Testis (tissue), 3 donors: Measurements from ENCODE around the gene IL25. TPM values are rescaled to one million over a fixed set of nuclear protein-coding genes. Genes with fewer than 3 reads are reported as not detected.

Experiments
- DNase-seq: peaks from one replicate; pipeline ENCODE4 v3.0.0-alpha.2; 2019
- H3K27ac ChIP-seq, 2 donors: fragments of 200-600 bp; sonication (generic); one replicate each; pipeline ENCODE4 v1.5.1; 2019
- H3K27me3 ChIP-seq: fragments of 200-600 bp; sonication (generic); one replicate; pipeline ENCODE4 v1.5.1; 2019
- H3K36me3 ChIP-seq: fragments of 200-600 bp; sonication (generic); one replicate; pipeline ENCODE4 v1.5.1; 2017; ENCODE audit warnings: low read depth; ENCODE audit errors: missing control alignments
- H3K4me1 ChIP-seq: fragments of 200-600 bp; sonication (generic); one replicate; pipeline ENCODE4 v1.5.1; 2019
- H3K4me3 ChIP-seq, 2 donors: fragments of 200-600 bp; sonication (generic); one replicate each; pipeline ENCODE4 v1.5.1; 2017 to 2019
- H3K9me3 ChIP-seq: fragments of 200-600 bp; sonication (generic); one replicate; pipeline ENCODE4 v1.5.1; 2017
- CTCF ChIP-seq, 3 experiments: fragments of 450-650 bp in 2 of 3; fragments of 200-600 bp in 1 of 3; sonication (generic) in 1 of 3; IDR thresholded peaks; one replicate each; pipeline ENCODE4 v1.5.1; 2016 to 2019; ENCODE audit warnings: antibody characterized with exemption in 3 of 3, mild to moderate bottlenecking in 2 of 3, moderate library complexity in 1 of 3
- POLR2A ChIP-seq: fragments of 450-650 bp; IDR thresholded peaks from one replicate; pipeline ENCODE4 v1.6.1; 2017; ENCODE audit warnings: antibody characterized with exemption, mild to moderate bottlenecking, moderate library complexity
- WGBS, 2 donors: methylation state at CpG; one replicate each; pipeline ENCODE4 v1.1.5; 2018; 5-methylcytosine and 5-hydroxymethylcytosine counted together
- intact Hi-C: fragments of 100-400 bp; cut with DNase I; formaldehyde crosslinking; loops from one replicate; pipeline ENCODE4 v1.15.1; 2023; ENCODE audit warnings: low total_unique reads
- polyA plus RNA-seq: library from polyadenylated mRNA; stranded (reverse); fragments of 350-450 nt; fragmentation: Illumina TruSeq; extraction: RNeasy Lipid Tissue Mini Kit (QIAGEN cat#74804); gene quantifications from one replicate; pipeline ENCODE4 v1.2.3, GENCODE V29; 2014; ENCODE audit warnings: low read depth, low replicate concordance; ENCODE audit not compliant: insufficient read depth
- total RNA-seq, 2 donors: library from RNA; depleted of rRNA; stranded (reverse); fragments of >200 nt; gene quantifications; one replicate each; pipeline ENCODE4 v1.2.3, GENCODE V29; 2016

IL25 gene
- total and polyA plus RNA-seq, 3 donors from 2014 or later: 0.39 to 0.83 (median 0.68) TPM

DNA sequence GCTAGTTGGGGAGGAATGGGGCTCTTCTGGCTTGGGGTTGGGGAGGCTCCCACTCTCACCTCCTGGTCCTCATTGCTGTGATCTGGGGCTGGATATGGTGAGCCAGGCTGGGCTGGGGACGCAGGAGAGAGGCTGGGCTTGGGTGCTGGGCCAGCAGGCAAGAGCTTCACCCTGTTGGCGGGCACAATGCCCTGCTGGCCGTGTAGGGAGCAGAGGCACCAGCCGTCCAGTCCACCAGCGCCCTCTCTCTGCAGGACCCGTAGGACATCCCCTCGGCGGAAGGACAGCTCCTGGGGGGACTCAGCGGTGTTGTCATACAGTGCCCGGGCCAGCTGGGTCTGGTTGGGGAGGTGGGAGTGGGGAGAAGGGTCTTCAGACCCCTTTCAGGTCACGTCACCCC is 12.1 kb upstream of the IL25 start:
- H3K4me1 ChIP-seq: peaks cover 7% of the 10 kb centered on the region
- no peaks in the 10 kb centered on the region for H3K36me3 ChIP-seq
- no peak overlapping the region for H3K27ac ChIP-seq
- no peak for DNase-seq
- 80 to 82% methylated on average over 8 to 11 of the region's 11 CpGs for WGBS, 2 donors
- H3K27me3 ChIP-seq: no peaks in the 10 kb centered on the region
- H3K9me3 ChIP-seq: no peaks in the 10 kb centered on the region
- intact Hi-C loops: no loop called here
- H3K4me3 ChIP-seq: no peak overlapping the region
- no peak for TF ChIP-seq CTCF (IDR thresholded peaks at IDR 0.05)
- no peak for TF ChIP-seq POLR2A

- Histone ChIP-seq H3K36me3 (no peaks in the 10 kb centered on the region), H3K27me3 (no peaks in the 10 kb centered on the region), H3K4me1 (peaks cover 9% of the 10 kb centered on the region), H3K4me3 (no peak overlapping the region), H3K9me3 (no peaks in the 10 kb centered on the region), H3K27ac (no peak overlapping the region)
- intact Hi-C loops: no loop called here
- TF ChIP-seq CTCF (IDR thresholded peaks at IDR 0.05) (no peak), POLR2A (no peak)
- DNase-seq: no peak
These were observed 11.3 kb upstream of the IL25 start for GRCh38 chr14:23361320-23361719.

- no peaks in the 10 kb centered on the region for H3K9me3 ChIP-seq
- TF ChIP-seq POLR2A: no peak
- TF ChIP-seq CTCF (IDR thresholded peaks at IDR 0.05): no peak
- no peak for DNase-seq
- 84 to 91% methylated on average over 6 of the region's 6 CpGs for WGBS, 2 donors
- no peaks in the 10 kb centered on the region for H3K36me3 ChIP-seq
- intact Hi-C loops: no loop called here
- no peak overlapping the region for H3K27ac ChIP-seq
- no peak overlapping the region for H3K4me3 ChIP-seq
- no peaks in the 10 kb centered on the region for H3K27me3 ChIP-seq
- H3K4me1 ChIP-seq: peaks cover 9% of the 10 kb centered on the region
These were observed 10.8 kb upstream of the IL25 start for GRCh38 chr14:23361763-23362162.

- DNase-seq: no peak
- H3K36me3 ChIP-seq: no peaks in the 10 kb centered on the region
- TF ChIP-seq CTCF (IDR thresholded peaks at IDR 0.05) (no peak), POLR2A (no peak)
- H3K27ac ChIP-seq: no peak overlapping the region
- H3K27me3 ChIP-seq: no peaks in the 10 kb centered on the region
- 77 to 84% methylated on average over 3 of the region's 3 CpGs for WGBS, 2 donors
- intact Hi-C loops: no loop called here
- peaks cover 9% of the 10 kb centered on the region for H3K4me1 ChIP-seq
- H3K9me3 ChIP-seq: no peaks in the 10 kb centered on the region
- no peak overlapping the region for H3K4me3 ChIP-seq
These were observed 10.4 kb upstream of the IL25 start for GRCh38 chr14:23362200-23362599.

DNA sequence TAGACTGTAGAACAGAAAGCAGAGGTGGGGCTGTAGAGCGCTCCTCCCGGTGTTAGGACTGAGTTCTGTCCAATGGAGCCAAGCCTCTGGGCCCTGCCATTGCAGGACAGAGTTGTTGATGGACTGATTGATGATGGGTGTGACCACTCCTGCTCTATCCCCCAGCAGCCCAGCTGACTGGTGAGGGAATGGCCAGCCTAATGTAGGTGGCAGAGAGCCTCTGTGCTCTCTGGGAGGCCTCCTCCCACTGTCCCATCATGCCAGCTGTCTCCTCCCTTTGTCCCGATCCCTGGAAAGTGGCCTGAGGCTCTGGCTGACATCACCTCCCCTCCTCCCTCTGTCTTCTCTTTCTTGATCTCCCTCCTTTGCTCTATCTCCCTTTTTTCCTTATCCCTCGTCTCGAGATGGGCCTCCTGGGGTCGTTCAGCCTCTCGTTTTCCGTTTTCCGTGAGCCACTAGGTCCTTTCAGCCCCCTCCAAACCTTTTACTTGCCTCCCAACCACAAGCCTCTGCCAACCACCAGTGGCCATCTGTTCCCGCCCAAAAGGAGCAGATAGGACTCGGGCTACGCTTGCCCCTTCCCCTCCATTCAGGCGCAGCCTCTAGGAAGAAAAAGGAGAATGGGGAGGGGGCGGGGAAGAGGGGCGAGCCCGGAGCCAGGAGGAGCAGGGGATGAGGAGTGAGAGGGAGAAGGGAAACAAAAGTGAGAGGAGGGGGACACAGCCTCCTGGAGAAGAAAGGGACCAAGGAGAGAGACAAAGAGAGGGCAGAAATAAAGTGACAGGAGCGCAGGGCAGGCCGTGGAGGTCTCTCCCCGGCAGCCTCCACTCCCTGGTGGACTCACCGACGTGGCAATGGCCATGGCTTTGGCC is 8.2 kb upstream of the IL25 start:
- H3K27ac ChIP-seq: peak overlapping the region; percentile 94 to 95
- no peak for DNase-seq
- H3K9me3 ChIP-seq: no peaks in the 10 kb centered on the region
- intact Hi-C loops: no loop called here
- H3K27me3 ChIP-seq: no peaks in the 10 kb centered on the region
- no peaks in the 10 kb centered on the region for H3K36me3 ChIP-seq
- WGBS, 2 donors: 17 to 19% methylated on average over 21 of the region's 21 CpGs
- peaks cover 9% of the 10 kb centered on the region for H3K4me1 ChIP-seq
- H3K4me3 ChIP-seq: peak overlapping the region; percentile 60 to 70
- TF ChIP-seq POLR2A: no peak
